SK-N-MC (cell line): ENCODE results near the gene TMSB15B.
"Not testable (repeated sequence)": the region's sequence is repeated elsewhere in the genome, so short reads cannot be mapped to it uniquely, and the experiment has no call there.

Source experiments
- DNase-seq: peaks from one replicate; pipeline ENCODE4 v3.0.0-alpha.2; 2011; ENCODE audit warnings: low read depth, low spot score
- H3K27ac ChIP-seq: fragments of 200-600 bp; sonication (generic); 2 replicates; pipeline ENCODE4 v1.5.1; 2016; ENCODE audit warnings: mixed run types
- H3K36me3 ChIP-seq: fragments of 200-600 bp; sonication (generic); 2 replicates; pipeline ENCODE4 v1.6.1; 2017; ENCODE audit warnings: antibody characterized with exemption, low read length, mixed read lengths; ENCODE audit not compliant: insufficient read depth
- H3K4me3 ChIP-seq: fragments of 200-600 bp; sonication (generic); 2 replicates; pipeline ENCODE4 v1.5.1; 2016
- H3K9ac ChIP-seq: fragments of 200-600 bp; sonication (generic); 2 replicates; pipeline ENCODE4 v1.8.0; 2017; ENCODE audit warnings: mixed run types, mixed read lengths; ENCODE audit not compliant: insufficient read length
- H3K9me3 ChIP-seq: fragments of 200-600 bp; sonication (generic); 2 replicates; pipeline ENCODE4 v1.6.1; 2017; ENCODE audit warnings: low read depth, mild to moderate bottlenecking, antibody characterized with exemption, low read length, moderate library complexity, mixed read lengths
- EZH2 ChIP-seq: fragments of 200-600 bp; sonication (generic); IDR thresholded peaks from one replicate; pipeline ENCODE4 v1.6.1; 2017; ENCODE audit warnings: antibody characterized with exemption
- FOXP2 ChIP-seq: optimal IDR thresholded peaks from 2 replicates; pipeline ENCODE3; 2011; ENCODE audit warnings: mild to moderate bottlenecking, moderate library complexity; ENCODE audit not compliant: insufficient read depth; ENCODE audit errors: extremely low read length, control extremely low read depth
- POLR2AphosphoS5 ChIP-seq: IDR thresholded peaks from 2 replicates; pipeline ENCODE4 v1.6.1; 2012; ENCODE audit warnings: mild to moderate bottlenecking, low read depth, low read length, borderline replicate concordance

Gene TMSB15B

DNA sequence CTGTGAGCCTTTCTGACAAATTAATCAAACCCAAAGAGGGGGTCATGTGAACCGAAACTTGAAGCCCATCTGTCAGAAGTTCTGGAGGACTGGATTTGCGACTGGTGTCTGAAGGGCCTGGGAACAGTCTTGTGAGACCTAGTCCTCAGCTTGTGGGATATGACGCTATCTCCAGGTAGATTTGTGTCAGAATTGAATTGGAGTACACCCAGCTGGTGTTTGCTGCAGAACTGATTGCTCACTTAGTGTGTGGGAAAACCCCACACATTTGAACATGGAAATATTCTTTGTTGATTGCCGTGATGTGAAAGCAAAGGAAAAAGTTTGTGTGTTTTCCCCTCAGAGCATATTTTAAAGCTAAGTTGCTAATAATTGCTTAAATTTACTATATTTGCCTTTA, 30.3 kb upstream of the TMSB15B start:
- DNase-seq, result no peak
- no peak overlapping the region for H3K27ac ChIP-seq
- no peaks in the 10 kb centered on the region for H3K36me3 ChIP-seq
- H3K4me3 ChIP-seq, result no peak overlapping the region
- TF ChIP-seq FOXP2 (no peak), POLR2AphosphoS5 (no peak), EZH2 (no peak)
- no peak overlapping the region for H3K9ac ChIP-seq
- no peaks in the 10 kb centered on the region for H3K9me3 ChIP-seq

DNA sequence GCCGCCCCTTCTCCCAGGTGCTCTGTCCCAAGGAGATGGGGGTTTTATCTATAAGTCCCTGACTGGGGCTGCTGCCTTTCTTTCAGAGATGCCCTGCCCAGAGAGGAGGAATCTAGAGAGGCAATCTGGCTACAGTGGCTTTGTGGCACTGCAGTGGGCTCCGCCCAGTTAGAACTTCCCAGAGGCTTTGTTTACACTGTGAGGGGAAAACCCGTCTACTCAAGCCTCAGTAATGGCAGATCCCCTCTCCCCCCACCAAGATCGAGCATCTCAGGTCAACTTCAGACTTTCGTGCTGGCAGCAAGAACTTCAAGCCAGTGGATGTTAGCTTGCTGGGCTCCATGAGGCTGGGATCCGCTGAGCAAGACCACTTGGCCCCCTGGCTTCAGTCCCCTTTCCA, 22.2 kb upstream of the TMSB15B start:
- not testable (repeated sequence) for H3K27ac ChIP-seq, H3K9ac ChIP-seq, DNase-seq, H3K4me3 ChIP-seq, H3K36me3 ChIP-seq, H3K9me3 ChIP-seq

DNA sequence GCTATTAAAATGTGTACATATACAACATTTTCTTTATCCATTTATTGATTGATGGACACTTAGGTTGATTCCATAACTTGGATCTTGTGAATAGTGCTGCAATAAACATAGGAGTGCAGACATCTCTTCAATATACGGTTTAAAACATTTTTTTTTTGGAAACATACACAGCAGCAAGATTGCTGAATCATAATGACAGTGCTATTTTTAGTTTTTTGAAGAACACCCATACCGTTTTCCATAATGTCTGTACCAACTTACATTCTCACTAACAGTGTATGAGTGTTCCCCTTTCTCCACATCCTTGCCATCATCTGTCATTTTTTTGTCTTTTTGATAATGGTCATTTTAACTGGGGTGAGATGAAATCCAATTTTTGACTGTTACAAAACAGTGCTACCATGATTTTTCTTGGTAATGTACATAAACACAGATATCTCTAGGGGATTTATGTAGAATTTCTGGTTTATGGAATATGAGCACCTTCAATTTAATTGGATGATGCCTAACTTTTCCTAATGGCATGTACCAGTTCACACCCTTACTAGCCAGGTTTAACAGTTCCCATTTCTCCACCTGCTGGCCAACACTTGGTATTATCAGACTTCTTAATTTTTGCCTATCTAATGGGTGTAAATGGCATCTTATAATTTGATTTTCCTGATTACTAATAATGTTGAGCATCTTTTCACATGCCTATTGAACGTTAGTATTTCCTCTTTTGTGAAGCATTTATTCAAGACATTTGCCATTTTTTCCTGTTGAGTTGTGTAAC, 21.0 kb upstream of the TMSB15B start:
- H3K4me3 ChIP-seq, result no peak overlapping the region
- TF ChIP-seq POLR2AphosphoS5 (no peak), FOXP2 (no peak), EZH2 (no peak)
- no peak overlapping the region for H3K27ac ChIP-seq
- no peaks in the 10 kb centered on the region for H3K9me3 ChIP-seq
- DNase-seq, result no peak
- no peaks in the 10 kb centered on the region for H3K36me3 ChIP-seq
- no peak overlapping the region for H3K9ac ChIP-seq

DNA sequence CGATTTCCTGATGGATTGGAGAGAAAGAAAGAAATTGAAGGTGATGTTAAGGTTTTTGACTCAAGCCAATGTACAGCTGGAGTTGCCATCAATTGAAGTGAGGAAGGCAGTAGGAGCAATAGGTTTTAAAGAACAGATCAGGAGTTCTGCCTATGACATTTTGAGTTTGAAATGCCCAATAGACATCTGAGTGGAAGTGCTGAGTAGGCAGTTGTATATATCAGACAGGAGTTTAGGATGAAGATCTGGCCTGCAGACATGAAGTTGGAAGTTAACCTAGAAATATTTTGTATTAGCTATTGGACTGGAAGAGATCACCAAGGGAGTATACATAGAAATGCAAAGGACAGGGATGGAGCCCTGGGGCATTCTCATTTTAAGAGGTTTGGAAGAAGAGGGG, 12.9 kb upstream of the TMSB15B start:
- no peak for DNase-seq
- TF ChIP-seq FOXP2 (no peak), POLR2AphosphoS5 (no peak), EZH2 (no peak)
- Histone ChIP-seq H3K4me3 (no peak overlapping the region), H3K9me3 (no peaks in the 10 kb centered on the region), H3K9ac (no peak overlapping the region), H3K36me3 (no peaks in the 10 kb centered on the region), H3K27ac (no peak overlapping the region)

DNA sequence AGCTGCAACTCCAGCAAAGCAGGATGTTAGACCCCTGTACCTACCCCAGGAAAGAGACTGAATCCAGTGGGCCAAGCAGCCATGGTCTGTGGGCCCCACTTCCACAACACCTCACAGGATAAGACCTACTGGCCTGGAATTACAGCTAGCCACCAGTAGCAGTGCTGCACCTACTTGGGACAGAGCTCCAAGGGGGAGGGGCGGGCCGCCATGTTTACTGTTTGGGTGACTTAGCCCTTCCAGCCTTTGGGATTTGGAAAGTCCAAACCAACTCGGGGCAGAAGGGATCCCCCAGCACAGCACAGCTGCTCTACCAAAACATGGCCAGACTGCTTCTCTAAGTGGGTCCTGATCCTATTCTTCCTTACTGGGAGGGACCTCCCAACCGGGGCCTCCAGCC, 9.1 kb upstream of the TMSB15B start:
- DNase-seq, result no peak
- Histone ChIP-seq H3K9me3 (no peaks in the 10 kb centered on the region), H3K36me3 (no peaks in the 10 kb centered on the region), H3K9ac (no peak overlapping the region), H3K4me3 (no peak overlapping the region), H3K27ac (no peak overlapping the region)
- no peak for TF ChIP-seq EZH2
- TF ChIP-seq FOXP2, result no peak
- no peak for TF ChIP-seq POLR2AphosphoS5

DNA sequence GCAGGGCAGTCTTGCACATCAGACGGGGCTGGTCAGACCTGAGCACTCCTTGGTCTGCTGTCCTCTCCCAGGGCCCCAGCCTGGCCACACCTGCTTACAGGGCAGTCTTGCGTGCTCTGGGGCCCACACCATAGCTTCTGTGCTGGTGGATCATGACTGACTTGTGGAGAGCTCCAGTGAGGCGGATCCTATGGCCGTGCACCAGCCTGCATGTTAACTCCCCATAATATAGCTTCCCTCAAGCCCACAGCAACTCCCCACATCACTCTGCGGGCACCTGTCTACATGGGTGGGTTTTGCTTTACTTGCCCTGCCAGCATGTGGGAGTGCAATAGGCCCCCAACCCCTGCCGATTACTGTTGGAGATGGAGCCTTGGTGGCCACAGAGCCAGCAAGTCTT, 8.2 kb upstream of the TMSB15B start:
- TF ChIP-seq POLR2AphosphoS5 (no peak), EZH2 (no peak), FOXP2 (no peak)
- H3K9ac ChIP-seq, result no peak overlapping the region
- H3K36me3 ChIP-seq, result no peaks in the 10 kb centered on the region
- no peaks in the 10 kb centered on the region for H3K9me3 ChIP-seq
- no peak overlapping the region for H3K27ac ChIP-seq
- no peak for DNase-seq
- H3K4me3 ChIP-seq, result no peak overlapping the region

DNA sequence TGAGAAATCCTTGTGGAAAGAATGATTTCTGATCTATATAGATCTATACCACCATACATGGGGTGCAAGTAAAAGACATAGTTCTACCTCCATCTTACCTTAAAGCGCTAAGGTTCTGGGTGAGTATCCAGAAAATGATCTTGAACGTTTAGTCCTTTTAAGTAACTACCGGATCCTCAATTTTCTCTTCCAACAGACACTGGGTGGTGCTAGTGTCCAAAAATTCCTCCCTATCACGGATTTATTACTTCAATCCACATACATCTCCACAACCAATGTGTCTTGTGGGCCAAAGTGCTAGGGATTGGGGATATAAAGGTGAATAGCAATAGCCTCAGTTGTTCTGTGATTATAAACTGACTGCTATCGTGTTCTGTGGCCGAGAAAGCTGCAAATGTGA, 1.8 kb upstream of the TMSB15B start:
- not testable (repeated sequence) for H3K27ac ChIP-seq

DNA sequence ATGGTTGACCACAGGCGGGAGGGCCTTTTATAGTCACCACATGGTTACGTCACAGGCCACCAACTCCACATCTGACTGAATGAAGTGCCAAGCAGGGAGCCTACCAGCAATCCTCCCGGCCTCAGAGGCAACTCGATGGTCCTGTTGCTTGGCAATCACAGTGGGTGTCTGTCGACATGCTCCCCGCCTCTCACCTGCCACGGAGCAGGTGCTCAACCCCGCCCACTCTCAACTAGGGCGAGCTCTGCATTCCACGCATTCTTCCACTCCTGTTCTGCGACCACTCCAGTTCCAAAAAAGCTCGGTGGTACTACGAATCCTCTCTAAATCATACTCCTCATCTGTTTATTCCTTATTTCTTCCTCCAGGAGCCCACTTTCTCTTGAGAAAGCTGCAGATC, 21.1 kb downstream of the TMSB15B start:
- not testable (repeated sequence) for H3K4me3 ChIP-seq, H3K9me3 ChIP-seq, DNase-seq, H3K9ac ChIP-seq, H3K36me3 ChIP-seq, H3K27ac ChIP-seq

More for the DNA sequence above, 1.8 kb upstream of the TMSB15B start:
- not testable (repeated sequence) for DNase-seq, H3K9me3 ChIP-seq, H3K9ac ChIP-seq, H3K4me3 ChIP-seq, H3K36me3 ChIP-seq

DNA sequence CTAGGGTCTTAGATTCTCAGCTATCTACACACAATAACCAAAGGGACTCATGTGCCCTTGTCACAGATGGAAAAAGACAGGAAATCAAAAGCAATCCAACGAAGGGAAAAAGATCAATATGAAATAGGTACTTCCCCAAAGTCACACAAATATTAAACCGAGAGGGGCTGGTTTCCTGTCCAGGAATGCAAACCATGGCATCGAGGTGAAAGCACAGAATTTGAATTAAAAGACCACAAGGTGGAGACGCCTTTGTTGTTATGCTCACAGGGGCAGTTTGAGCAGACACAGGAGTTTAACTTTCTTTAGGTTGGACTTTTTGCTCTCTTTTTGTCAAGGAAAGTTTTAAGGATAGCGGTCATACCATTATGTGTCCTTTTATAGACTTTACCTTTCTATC, 36.8 kb downstream of the TMSB15B start:
- Histone ChIP-seq H3K4me3 (no peak overlapping the region), H3K9ac (no peak overlapping the region), H3K27ac (no peak overlapping the region), H3K36me3 (no peaks in the 10 kb centered on the region), H3K9me3 (no peaks in the 10 kb centered on the region)
- no peak for TF ChIP-seq FOXP2
- no peak for TF ChIP-seq EZH2
- TF ChIP-seq POLR2AphosphoS5, result no peak
- no peak for DNase-seq
